Smooth muscle cell (in vitro differentiated cells): ENCODE measurements around the gene TNFRSF12A. TPM values are rescaled to one million over a fixed set of nuclear protein-coding genes. Genes with fewer than 3 reads are reported as not detected.

Experiments
- DNase-seq: peaks from one replicate; lab custom pipeline; 2025; ENCODE audit not compliant: unreplicated experiment; lab: John Stamatoyannopoulos, UW
- H2AFZ ChIP-seq: fragments of 200-600 bp; sonication (generic); 2 replicates; pipeline ENCODE4 v1.6.0; 2016; ENCODE audit warnings: antibody characterized with exemption, low read depth, mild to moderate bottlenecking
- H3F3A ChIP-seq: fragments of 200-600 bp; sonication (generic); 2 replicates; pipeline ENCODE4 v1.6.0; 2017; ENCODE audit warnings: antibody characterized with exemption, low read depth
- H3K27ac ChIP-seq: fragments of 200-600 bp; sonication (generic); 2 replicates; pipeline ENCODE4 v1.5.1; 2016; ENCODE audit warnings: low read depth, mild to moderate bottlenecking
- H3K27me3 ChIP-seq: fragments of 200-600 bp; sonication (generic); 2 replicates; pipeline ENCODE4 v1.6.1; 2016; ENCODE audit warnings: low read depth, mild to moderate bottlenecking
- H3K36me3 ChIP-seq: fragments of 200-600 bp; sonication (generic); 2 replicates; pipeline ENCODE4 v1.5.1; 2016; ENCODE audit warnings: low read depth
- H3K4me1 ChIP-seq: fragments of 200-600 bp; sonication (generic); 2 replicates; pipeline ENCODE4 v1.5.1; 2016; ENCODE audit warnings: low read depth
- H3K4me2 ChIP-seq: fragments of 200-600 bp; sonication (generic); 2 replicates; pipeline ENCODE4 v1.6.0; 2016; ENCODE audit warnings: mild to moderate bottlenecking
- H3K4me3 ChIP-seq: fragments of 200-600 bp; sonication (generic); 2 replicates; pipeline ENCODE4 v1.5.1; 2016; ENCODE audit warnings: mild to moderate bottlenecking
- H3K79me2 ChIP-seq: fragments of 200-600 bp; sonication (generic); 2 replicates; pipeline ENCODE4 v1.6.0; 2016; ENCODE audit warnings: low read depth, mild to moderate bottlenecking
- H3K9ac ChIP-seq: fragments of 200-600 bp; sonication (generic); 2 replicates; pipeline ENCODE4 v1.6.0; 2016; ENCODE audit warnings: low read depth
- H3K9me3 ChIP-seq: fragments of 200-600 bp; sonication (generic); replicated peaks from 2 replicates; pipeline ENCODE4 v1.5.1; 2016; ENCODE audit warnings: low read depth
- H4K20me1 ChIP-seq: fragments of 200-600 bp; sonication (generic); 2 replicates; pipeline ENCODE4 v1.6.0; 2016; ENCODE audit warnings: low read depth
- WGBS: methylation state at CpG from one replicate; pipeline ENCODE4 v1.1.7; 2016; ENCODE audit warnings: low lambda C conversion rate; 5-methylcytosine and 5-hydroxymethylcytosine counted together
- polyA plus RNA-seq: library from polyadenylated mRNA; unstranded; fragments of >200 nt; fragmentation: Nextera tagmentation; extraction: Ambion mirVana; gene quantifications from 2 replicates; pipeline ENCODE4 v1.2.1, GENCODE V29; 2016
- total RNA-seq: library from RNA; depleted of rRNA; stranded (reverse); fragments of >200 nt; gene quantifications from 2 replicates; pipeline ENCODE4 v1.2.3, GENCODE V29; 2014
- TF ChIP-seq, protein P1 (sequence below): fragments of 200-600 bp; sonication (generic); IDR thresholded peaks from 2 replicates; pipeline ENCODE4 v1.5.1; 2017; ENCODE audit warnings: borderline replicate concordance, mild to moderate bottlenecking, antibody characterized with exemption; ENCODE audit not compliant: insufficient read depth, poor library complexity, severe bottlenecking

Gene TNFRSF12A
- total and polyA plus RNA-seq, 2 experiments from 2014 or later: 219 to 386 TPM

DNA sequence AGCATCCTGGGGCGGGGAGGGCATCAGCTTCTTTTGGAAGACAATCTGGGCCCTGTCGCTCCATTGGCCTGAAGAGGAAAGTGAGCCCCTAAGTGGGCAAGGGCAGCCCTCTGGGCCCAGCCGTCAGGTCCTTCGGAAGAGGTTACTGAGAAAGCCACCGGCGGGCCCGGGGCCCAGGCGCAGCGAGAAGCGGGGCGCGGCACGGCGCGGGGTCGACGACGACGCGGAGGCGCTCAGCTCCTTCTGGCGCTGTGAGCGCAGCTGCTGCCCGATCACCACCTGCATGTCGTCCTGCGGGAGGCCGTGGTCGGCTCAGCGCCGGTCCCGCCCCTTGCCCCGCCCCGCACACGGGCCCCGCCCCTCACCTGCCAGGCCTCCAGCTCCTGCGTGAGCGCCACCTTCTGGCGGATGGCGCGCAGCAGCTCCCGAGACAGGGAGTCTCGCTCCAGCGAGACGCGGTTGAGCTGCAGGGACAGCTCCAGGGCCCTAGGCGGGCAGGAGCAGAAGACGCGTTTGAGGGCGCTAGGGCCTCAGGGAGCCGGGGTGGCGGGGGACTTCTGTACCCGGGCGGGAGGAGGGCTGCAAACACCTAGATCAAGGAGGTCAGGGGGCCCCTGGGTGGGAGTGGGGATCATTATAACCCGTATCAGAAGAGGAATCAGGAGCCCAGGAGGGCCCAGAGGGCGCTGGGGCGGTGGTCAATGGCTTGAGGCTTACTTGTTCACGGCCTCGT, 8.0 kb downstream of the TNFRSF12A start:
- TF ChIP-seq, protein P1, sequence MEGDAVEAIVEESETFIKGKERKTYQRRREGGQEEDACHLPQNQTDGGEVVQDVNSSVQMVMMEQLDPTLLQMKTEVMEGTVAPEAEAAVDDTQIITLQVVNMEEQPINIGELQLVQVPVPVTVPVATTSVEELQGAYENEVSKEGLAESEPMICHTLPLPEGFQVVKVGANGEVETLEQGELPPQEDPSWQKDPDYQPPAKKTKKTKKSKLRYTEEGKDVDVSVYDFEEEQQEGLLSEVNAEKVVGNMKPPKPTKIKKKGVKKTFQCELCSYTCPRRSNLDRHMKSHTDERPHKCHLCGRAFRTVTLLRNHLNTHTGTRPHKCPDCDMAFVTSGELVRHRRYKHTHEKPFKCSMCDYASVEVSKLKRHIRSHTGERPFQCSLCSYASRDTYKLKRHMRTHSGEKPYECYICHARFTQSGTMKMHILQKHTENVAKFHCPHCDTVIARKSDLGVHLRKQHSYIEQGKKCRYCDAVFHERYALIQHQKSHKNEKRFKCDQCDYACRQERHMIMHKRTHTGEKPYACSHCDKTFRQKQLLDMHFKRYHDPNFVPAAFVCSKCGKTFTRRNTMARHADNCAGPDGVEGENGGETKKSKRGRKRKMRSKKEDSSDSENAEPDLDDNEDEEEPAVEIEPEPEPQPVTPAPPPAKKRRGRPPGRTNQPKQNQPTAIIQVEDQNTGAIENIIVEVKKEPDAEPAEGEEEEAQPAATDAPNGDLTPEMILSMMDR: peak; percentile 77
- 13% methylated on average over 46 of the region's 58 CpGs for WGBS
- peak overlapping the region; percentile 67 for H3K4me2 ChIP-seq

DNA sequence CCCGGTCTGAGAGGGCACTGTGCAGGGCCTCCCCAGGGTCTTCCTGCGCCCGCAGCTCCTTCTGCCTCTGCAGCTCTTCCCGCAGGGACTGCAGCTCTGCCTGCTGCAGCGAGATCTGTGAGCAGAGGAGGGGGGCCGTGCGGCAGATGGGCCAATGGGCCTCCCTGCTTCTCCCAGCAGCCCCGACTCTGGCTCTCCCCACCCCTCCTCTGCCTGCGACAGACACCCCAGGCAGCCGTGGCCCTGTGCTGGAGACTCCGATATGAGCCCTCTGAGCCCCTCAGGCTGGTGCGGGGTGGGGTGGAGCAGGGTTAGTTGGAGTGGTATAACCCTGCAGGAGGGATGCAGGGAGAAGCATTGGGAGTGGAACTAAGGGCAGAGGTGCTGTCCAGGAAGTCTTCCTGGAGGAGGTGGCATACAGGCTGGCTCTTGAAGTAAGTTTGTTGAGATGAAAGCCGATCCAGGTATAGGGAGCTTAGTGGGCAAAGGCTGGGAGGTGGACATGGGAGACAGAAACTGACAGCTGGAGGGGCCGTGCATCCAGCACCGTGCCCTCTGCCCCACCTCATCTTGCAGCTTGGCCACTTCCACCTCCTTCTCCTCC, 8.7 kb downstream of the TNFRSF12A start:
- 87% methylated on average over 14 of the region's 15 CpGs for whole genome bisulfite sequencing
- no peak for DNase-seq
- H3K27me3 ChIP-seq: peaks cover 25% of the 10 kb centered on the region
- no peak overlapping the region for H3K4me3 ChIP-seq
- H3K4me2 ChIP-seq: no peak overlapping the region
- H4K20me1 ChIP-seq: peaks cover 66% of the 10 kb centered on the region
- H3K9me3 ChIP-seq: no peaks in the 10 kb centered on the region
- TF ChIP-seq, protein P1: no peak
- peaks cover 8% of the 10 kb centered on the region for H3K4me1 ChIP-seq
- no peak overlapping the region for H3K27ac ChIP-seq
- no peak overlapping the region for H2AFZ ChIP-seq
- no peaks in the 10 kb centered on the region for H3K36me3 ChIP-seq
- H3K79me2 ChIP-seq: no peaks in the 10 kb centered on the region
- H3F3A ChIP-seq: no peaks in the 10 kb centered on the region
- H3K9ac ChIP-seq: no peak overlapping the region

More for the DNA sequence above, 8.0 kb downstream of the TNFRSF12A start:
- Histone ChIP-seq H3K9me3 (no peaks in the 10 kb centered on the region), H3K9ac (no peak overlapping the region), H3F3A (no peaks in the 10 kb centered on the region), H3K27ac (no peak overlapping the region), H4K20me1 (peaks cover 71% of the 10 kb centered on the region), H3K36me3 (no peaks in the 10 kb centered on the region), H2AFZ (no peak overlapping the region), H3K4me1 (peaks cover 9% of the 10 kb centered on the region), H3K79me2 (no peaks in the 10 kb centered on the region), H3K4me3 (no peak overlapping the region), H3K27me3 (peaks cover 18% of the 10 kb centered on the region)
- DNase-seq: peak; percentile 43

DNA sequence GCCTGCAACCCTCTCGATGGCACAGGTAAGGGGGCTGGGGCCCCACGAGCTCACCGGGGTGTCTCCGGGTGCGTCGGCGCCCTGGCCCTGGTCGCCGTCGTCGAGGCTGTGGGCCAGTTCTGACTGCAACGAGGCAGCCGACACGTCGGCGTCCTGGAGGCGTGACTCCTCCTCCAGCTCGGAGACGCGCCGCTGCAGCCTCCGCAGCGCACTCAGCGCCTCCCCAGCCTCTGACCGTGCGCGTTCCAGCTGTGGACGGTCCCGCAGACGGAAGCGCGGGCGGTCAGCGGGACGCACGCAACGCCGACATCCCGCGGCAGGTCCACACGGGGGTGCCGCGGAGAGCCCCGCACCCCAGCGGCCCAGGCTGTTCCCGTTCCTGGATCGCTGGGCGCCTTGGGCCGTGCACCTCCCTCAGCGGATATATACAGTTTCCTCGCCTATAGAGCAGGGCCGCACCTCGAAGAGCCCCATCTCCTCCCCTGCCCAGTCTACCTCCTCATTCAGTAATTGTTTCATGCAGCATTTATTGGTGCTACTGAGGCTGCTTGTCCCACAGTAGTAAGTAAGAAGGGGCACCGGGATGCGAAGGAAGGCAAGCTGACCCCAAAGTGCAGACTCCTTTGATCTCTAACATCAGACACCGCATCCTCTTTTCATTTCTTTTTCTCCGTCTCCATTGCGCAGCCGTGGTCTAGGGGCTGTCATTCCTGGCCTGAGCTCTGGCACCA, 9.5 kb downstream of the TNFRSF12A start:
- no peak for DNase-seq
- Histone ChIP-seq H3K79me2 (no peaks in the 10 kb centered on the region), H3K36me3 (no peaks in the 10 kb centered on the region), H3K9ac (no peak overlapping the region), H3K4me1 (peaks cover 8% of the 10 kb centered on the region), H4K20me1 (peaks cover 58% of the 10 kb centered on the region), H3K27ac (no peak overlapping the region), H3F3A (no peaks in the 10 kb centered on the region), H3K4me2 (no peak overlapping the region), H3K9me3 (no peaks in the 10 kb centered on the region), H3K4me3 (no peak overlapping the region), H2AFZ (no peak overlapping the region), H3K27me3 (peaks cover 33% of the 10 kb centered on the region)
- WGBS: 86% methylated on average over 44 of the region's 59 CpGs
- TF ChIP-seq, protein P1: no peak
